ENCODE data around the gene SCAP.

SCAP gene

GRCh38 chr3:47513125-47513929 lies 37.6 kb upstream of the SCAP start, which contains the start of gene ELP6 (continued):
- TF ChIP-seq ZNF777 (tag by site-specific recombination; IDR thresholded peaks at IDR 0.05; ENCODE audit: borderline replicate concordance) (no peak), ZNF138 (tag by site-specific recombination; IDR thresholded peaks at IDR 0.05; ENCODE audit: borderline replicate concordance) (no peak), ZNF146 (tag by site-specific recombination; IDR thresholded peaks at IDR 0.05) (no peak), ZBTB17 (tag by site-specific recombination; IDR thresholded peaks at IDR 0.05) (peak; percentile 61), KLF8 (tag by site-specific recombination; IDR thresholded peaks at IDR 0.05) (0 out of 2 replicates have a peak, but pooled peaks have one; percentile 27), ZNF239 (tag by site-specific recombination; IDR thresholded peaks at IDR 0.05) (0 out of 2 replicates have a peak, but pooled peaks have one; percentile 38), GLIS1 (tag by site-specific recombination; IDR thresholded peaks at IDR 0.05) (peak; percentile 58), ZNF16 (tag by site-specific recombination; IDR thresholded peaks at IDR 0.05; ENCODE audit: low read depth) (no peak), ZBTB11 (tag by site-specific recombination; conservative IDR thresholded peaks at IDR 0.05; ENCODE audit: low read depth) (peak; percentile 92), ZNF549 (tag by site-specific recombination; IDR thresholded peaks at IDR 0.05) (no peak), ZNF121 (tag by site-specific recombination; IDR thresholded peaks at IDR 0.05) (no peak), ZNF580 (tag by site-specific recombination; IDR thresholded peaks at IDR 0.05) (peak; percentile 73; the same call in 1 of the 2 replicates), KLF7 (tag by site-specific recombination; IDR thresholded peaks at IDR 0.05; ENCODE audit: borderline replicate concordance) (no peak), ZNF23 (tag by site-specific recombination; IDR thresholded peaks at IDR 0.05; ENCODE audit: borderline replicate concordance) (no peak), EGR2 (tag by site-specific recombination; IDR thresholded peaks at IDR 0.05; ENCODE audit: low read depth) (no peak), ZNF521 (tag by site-specific recombination; IDR thresholded peaks at IDR 0.05) (no peak), ZNF585B (tag by site-specific recombination; IDR thresholded peaks at IDR 0.05) (no peak), ZNF335 (tag by site-specific recombination; conservative IDR thresholded peaks at IDR 0.05) (peak; percentile 98), ZNF248 (tag by site-specific recombination; IDR thresholded peaks at IDR 0.05) (no peak), ZNF707 (tag by site-specific recombination; IDR thresholded peaks at IDR 0.05) (no peak), ZNF404 (tag by site-specific recombination; IDR thresholded peaks at IDR 0.05) (no peak), ZNF654 (tag by site-specific recombination; IDR thresholded peaks at IDR 0.05; ENCODE audit: low read depth) (peak; percentile 15; the same call in 1 of the 2 replicates), KLF16 (tag by site-specific recombination; IDR thresholded peaks at IDR 0.05) (peak; percentile 56; the same call in 1 of the 2 replicates), SP7 (tag by site-specific recombination; IDR thresholded peaks at IDR 0.05) (peak; percentile 26; the same call in 1 of the 2 replicates), KLF10 (tag by site-specific recombination; IDR thresholded peaks at IDR 0.05) (0 out of 2 replicates have a peak, but pooled peaks have one; percentile 23), BCL11B (tag by site-specific recombination; IDR thresholded peaks at IDR 0.05; ENCODE audit: low read depth) (no peak), ZNF324 (tag by site-specific recombination; IDR thresholded peaks at IDR 0.05) (0 out of 2 replicates have a peak, but pooled peaks have one; percentile 35), ZNF398 (tag by site-specific recombination; IDR thresholded peaks at IDR 0.05) (no peak), ZNF132 (tag by site-specific recombination; IDR thresholded peaks at IDR 0.05; ENCODE audit: borderline replicate concordance) (no peak), TRIM28 (IDR thresholded peaks at IDR 0.05; ENCODE audit: borderline replicate concordance, low read length) (0 out of 2 replicates have a peak, but pooled peaks have one; percentile 24), OSR2 (tag by site-specific recombination; IDR thresholded peaks at IDR 0.05) (no peak), ZNF670 (tag by site-specific recombination; IDR thresholded peaks at IDR 0.05; ENCODE audit: low read depth) (no peak), KLF9 (tag by site-specific recombination; IDR thresholded peaks at IDR 0.05; ENCODE audit: low read depth) (peak; percentile 81), ZFHX2 (tag by site-specific recombination; conservative IDR thresholded peaks at IDR 0.05) (no peak), BCL11A (tag by site-specific recombination; IDR thresholded peaks at IDR 0.05; ENCODE audit: low read depth) (no peak), ZNF350 (tag by site-specific recombination; IDR thresholded peaks at IDR 0.05) (no peak), ZNF24 (tag by site-specific recombination; IDR thresholded peaks at IDR 0.05) (no peak)

Measured in HEK293 (cell line).